ENCODE data around the gene SZT2. TPM values are rescaled to one million over a fixed set of nuclear protein-coding genes. Genes with fewer than 3 reads are reported as not detected.

SZT2 gene
- total RNA-seq, 1 experiment from 2014 or later: 28.4 TPM

DNA sequence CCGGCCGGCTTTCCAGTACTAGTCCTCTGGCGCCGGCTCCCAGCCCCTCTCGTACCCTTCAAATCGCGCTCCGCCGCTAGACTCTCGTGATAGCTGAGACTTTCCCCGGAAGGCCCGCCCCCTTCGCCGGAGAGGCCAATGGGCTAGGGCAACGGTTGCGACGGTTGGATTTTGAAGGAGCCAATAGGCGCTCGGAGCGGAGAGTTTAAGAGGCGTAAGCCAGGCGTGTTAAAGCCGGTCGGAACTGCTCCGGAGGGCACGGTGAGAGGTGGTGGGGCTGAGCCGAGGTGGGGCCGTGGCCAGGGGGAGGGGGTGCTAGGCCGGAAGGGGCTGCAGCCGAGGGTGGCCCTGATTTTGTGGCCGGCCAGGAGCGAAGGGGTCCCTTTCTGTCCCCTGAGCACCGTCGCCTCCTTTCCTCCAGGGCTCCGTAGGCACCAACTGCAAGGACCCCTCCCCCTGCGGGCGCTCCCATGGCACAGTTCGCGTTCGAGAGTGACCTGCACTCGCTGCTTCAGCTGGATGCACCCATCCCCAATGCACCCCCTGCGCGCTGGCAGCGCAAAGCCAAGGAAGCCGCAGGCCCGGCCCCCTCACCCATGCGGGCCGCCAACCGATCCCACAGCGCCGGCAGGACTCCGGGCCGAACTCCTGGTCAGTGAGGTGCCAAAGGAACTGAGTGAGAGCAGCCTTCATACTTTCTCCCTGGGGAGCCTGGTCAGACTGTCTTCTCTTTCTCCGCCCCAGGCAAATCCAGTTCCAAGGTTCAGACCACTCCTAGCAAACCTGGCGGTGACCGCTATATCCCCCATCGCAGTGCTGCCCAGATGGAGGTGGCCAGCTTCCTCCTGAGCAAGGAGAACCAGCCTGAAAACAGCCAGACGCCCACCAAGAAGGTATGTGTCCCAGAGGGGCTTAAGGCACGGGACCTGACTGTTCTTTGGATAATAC is 30.7 kb upstream of the SZT2 start, which contains the start of gene CDC20:
CDC20 (plus strand) TSS at position 236 of the 948 bp plus-strand sequence; CDS start at position 471, 235 bp downstream.
- Mint-ChIP-seq H3K9me3 (no peaks in the 10 kb centered on the region), H3K4me1 (peaks cover 29% of the 10 kb centered on the region), H3K4me3 (peak within 1 kb of the TSS; percentile 93), H3K27ac (peak within 1 kb of the TSS; percentile 99), H3K27me3 (ENCODE audit: low read depth) (no peaks in the 10 kb centered on the region), H3K36me3 (peaks cover 54% of the 10 kb centered on the region)
- CTCF ChIA-PET: interaction anchor here (0.6 to 2.8 kb wide), 29 partner anchors 9 to 576 kb away, joined by 3 to 37 read pairs (median 5); partner anchors contain the start of genes C1orf210, CFAP57, EBNA1BP2 and ELOVL1
- ATAC-seq (peak; percentile 97), DNase-seq (ENCODE audit: low spot score) (peak; percentile 100)
- POLR2A ChIA-PET: interaction anchor here (0.6 to 2.5 kb wide), 22 partner anchors 9 to 513 kb away, joined by 3 to 21 read pairs (median 5); partner anchors contain the start of genes C1orf210, ELOVL1, KDM4A and MED8
- TF ChIP-seq ATF2 (CRISPR knock-in tag; IDR thresholded peaks at IDR 0.05; ENCODE audit: borderline replicate concordance, low read depth) (no peak), RORB (CRISPR knock-in tag; IDR thresholded peaks at IDR 0.05) (no peak), ZNF425 (CRISPR knock-in tag; conservative IDR thresholded peaks at IDR 0.05) (no peak), EMX1 (CRISPR knock-in tag; IDR thresholded peaks at IDR 0.05) (no peak; the same call in 1 of the 2 replicates), MXD4 (CRISPR knock-in tag; IDR thresholded peaks at IDR 0.05; ENCODE audit: borderline replicate concordance) (no peak), FOXP4 (CRISPR knock-in tag; IDR thresholded peaks at IDR 0.05) (peak; percentile 62; the same call in 1 of the 2 replicates), GRHL2 (CRISPR knock-in tag; IDR thresholded peaks at IDR 0.05; ENCODE audit: insufficient replicate concordance, severe bottlenecking) (no peak), IRF1 (CRISPR knock-in tag; IDR thresholded peaks at IDR 0.05) (no peak), CREM (CRISPR knock-in tag; IDR thresholded peaks at IDR 0.05) (0 out of 2 replicates have a peak, but pooled peaks have one; percentile 41), ZNF416 (CRISPR knock-in tag; IDR thresholded peaks at IDR 0.05) (0 out of 2 replicates have a peak, but pooled peaks have one; percentile 47), ETV6 (CRISPR knock-in tag; IDR thresholded peaks at IDR 0.05) (peak; percentile 52), ELF4 (CRISPR knock-in tag; IDR thresholded peaks at IDR 0.05; ENCODE audit: low read depth) (no peak), ZNF232 (CRISPR knock-in tag; IDR thresholded peaks at IDR 0.05) (0 out of 2 replicates have a peak, but pooled peaks have one; percentile 32), E2F5 (CRISPR knock-in tag; IDR thresholded peaks at IDR 0.05) (peak; percentile 48; the same call in 1 of the 2 replicates), FOXJ3 (CRISPR knock-in tag; IDR thresholded peaks at IDR 0.05; ENCODE audit: borderline replicate concordance) (no peak), OVOL2 (CRISPR knock-in tag; IDR thresholded peaks at IDR 0.05; ENCODE audit: borderline replicate concordance) (no peak), CBFB (CRISPR knock-in tag; IDR thresholded peaks at IDR 0.05; ENCODE audit: low read depth) (no peak), TP53 (CRISPR knock-in tag; IDR thresholded peaks at IDR 0.05) (no peak)
- TF ChIP-seq, protein P1, sequence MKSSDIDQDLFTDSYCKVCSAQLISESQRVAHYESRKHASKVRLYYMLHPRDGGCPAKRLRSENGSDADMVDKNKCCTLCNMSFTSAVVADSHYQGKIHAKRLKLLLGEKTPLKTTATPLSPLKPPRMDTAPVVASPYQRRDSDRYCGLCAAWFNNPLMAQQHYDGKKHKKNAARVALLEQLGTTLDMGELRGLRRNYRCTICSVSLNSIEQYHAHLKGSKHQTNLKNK (CRISPR knock-in tag; IDR thresholded peaks at IDR 0.05): no peak
- TF ChIP-seq, protein P2, sequence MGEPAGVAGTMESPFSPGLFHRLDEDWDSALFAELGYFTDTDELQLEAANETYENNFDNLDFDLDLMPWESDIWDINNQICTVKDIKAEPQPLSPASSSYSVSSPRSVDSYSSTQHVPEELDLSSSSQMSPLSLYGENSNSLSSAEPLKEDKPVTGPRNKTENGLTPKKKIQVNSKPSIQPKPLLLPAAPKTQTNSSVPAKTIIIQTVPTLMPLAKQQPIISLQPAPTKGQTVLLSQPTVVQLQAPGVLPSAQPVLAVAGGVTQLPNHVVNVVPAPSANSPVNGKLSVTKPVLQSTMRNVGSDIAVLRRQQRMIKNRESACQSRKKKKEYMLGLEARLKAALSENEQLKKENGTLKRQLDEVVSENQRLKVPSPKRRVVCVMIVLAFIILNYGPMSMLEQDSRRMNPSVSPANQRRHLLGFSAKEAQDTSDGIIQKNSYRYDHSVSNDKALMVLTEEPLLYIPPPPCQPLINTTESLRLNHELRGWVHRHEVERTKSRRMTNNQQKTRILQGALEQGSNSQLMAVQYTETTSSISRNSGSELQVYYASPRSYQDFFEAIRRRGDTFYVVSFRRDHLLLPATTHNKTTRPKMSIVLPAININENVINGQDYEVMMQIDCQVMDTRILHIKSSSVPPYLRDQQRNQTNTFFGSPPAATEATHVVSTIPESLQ (CRISPR knock-in tag; IDR thresholded peaks at IDR 0.05): no peak
- TF ChIP-seq, protein P3, sequence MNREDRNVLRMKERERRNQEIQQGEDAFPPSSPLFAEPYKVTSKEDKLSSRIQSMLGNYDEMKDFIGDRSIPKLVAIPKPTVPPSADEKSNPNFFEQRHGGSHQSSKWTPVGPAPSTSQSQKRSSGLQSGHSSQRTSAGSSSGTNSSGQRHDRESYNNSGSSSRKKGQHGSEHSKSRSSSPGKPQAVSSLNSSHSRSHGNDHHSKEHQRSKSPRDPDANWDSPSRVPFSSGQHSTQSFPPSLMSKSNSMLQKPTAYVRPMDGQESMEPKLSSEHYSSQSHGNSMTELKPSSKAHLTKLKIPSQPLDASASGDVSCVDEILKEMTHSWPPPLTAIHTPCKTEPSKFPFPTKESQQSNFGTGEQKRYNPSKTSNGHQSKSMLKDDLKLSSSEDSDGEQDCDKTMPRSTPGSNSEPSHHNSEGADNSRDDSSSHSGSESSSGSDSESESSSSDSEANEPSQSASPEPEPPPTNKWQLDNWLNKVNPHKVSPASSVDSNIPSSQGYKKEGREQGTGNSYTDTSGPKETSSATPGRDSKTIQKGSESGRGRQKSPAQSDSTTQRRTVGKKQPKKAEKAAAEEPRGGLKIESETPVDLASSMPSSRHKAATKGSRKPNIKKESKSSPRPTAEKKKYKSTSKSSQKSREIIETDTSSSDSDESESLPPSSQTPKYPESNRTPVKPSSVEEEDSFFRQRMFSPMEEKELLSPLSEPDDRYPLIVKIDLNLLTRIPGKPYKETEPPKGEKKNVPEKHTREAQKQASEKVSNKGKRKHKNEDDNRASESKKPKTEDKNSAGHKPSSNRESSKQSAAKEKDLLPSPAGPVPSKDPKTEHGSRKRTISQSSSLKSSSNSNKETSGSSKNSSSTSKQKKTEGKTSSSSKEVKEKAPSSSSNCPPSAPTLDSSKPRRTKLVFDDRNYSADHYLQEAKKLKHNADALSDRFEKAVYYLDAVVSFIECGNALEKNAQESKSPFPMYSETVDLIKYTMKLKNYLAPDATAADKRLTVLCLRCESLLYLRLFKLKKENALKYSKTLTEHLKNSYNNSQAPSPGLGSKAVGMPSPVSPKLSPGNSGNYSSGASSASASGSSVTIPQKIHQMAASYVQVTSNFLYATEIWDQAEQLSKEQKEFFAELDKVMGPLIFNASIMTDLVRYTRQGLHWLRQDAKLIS (CRISPR knock-in tag; IDR thresholded peaks at IDR 0.05; ENCODE audit: borderline replicate concordance): peak; percentile 48; the same call in 1 of the 2 replicates

Measured in WTC11 (cell line).